ENCODE results near the gene SH3PXD2A. TPM values are rescaled to one million over a fixed set of nuclear protein-coding genes. Genes with fewer than 3 reads are reported as not detected.
"Not testable (repeated sequence)": the region's sequence is repeated elsewhere in the genome, so short reads cannot be mapped to it uniquely, and the experiment has no call there.

The SH3PXD2A gene
- total RNA-seq, 4 donors from 2014 or later: 128 to 154 (median 136) TPM

GRCh38 chr10:103849212-103849877, 6.0 kb downstream of the SH3PXD2A start:
- Histone ChIP-seq H3K27me3 (no peaks in the 10 kb centered on the region), H3K4me1 (peaks cover 0 to 87% (median 59%) of the 10 kb centered on the region in 4 donors), H3K4me3 (peak overlapping the region in 1 of 4 donors; percentile 4), H3K36me3 (no peaks in the 10 kb centered on the region), H3K27ac (peak overlapping the region in 3 of 4 donors; percentile 67 to 97 (median 94)), H3K9me3 (no peaks in the 10 kb centered on the region)
- no peak for DNase-seq (ENCODE audit: low spot score in 2 of 2)
- no peak for TF ChIP-seq EP300 (IDR thresholded peaks at IDR 0.05)
- TF ChIP-seq CTCF (IDR thresholded peaks at IDR 0.05): no peak
- no peak for TF ChIP-seq POLR2A (IDR thresholded peaks at IDR 0.05)
- WGBS, 2 donors: 76% methylated on average over 9 of the region's 10 CpGs

DNA sequence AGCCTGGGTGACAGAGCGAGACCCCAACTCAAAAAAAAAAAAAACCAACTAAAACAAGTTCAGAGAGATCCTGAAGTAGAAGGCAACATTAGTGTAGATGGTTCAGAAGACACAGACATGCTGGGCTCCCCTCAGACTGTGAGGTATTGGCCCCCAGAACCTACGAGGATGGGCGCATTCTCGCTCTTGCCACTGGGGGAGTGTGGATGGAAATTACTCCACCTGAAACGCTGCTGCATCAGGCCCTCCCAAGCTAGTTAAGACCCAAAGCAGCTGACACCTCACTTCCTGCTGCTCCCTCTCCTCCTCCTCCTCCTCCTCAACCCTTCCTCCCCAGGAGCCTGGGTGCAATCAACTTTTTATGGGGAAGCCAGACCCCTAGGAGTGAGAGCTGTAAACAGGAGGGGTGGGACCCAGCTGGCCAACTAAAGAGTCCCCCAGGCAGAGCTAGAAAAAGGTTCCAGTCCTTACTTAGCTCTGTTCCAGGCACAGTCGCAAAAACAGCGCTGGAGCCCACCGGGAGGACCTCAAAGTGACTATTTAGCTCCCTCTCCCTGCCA, 7.4 kb downstream of the SH3PXD2A start:
- Histone ChIP-seq H3K36me3 (no peaks in the 10 kb centered on the region), H3K4me1 (peaks cover 0 to 87% (median 65%) of the 10 kb centered on the region in 4 donors), H3K27ac (peak overlapping the region in 3 of 4 donors; percentile 8 to 97 (median 94)), H3K9me3 (no peaks in the 10 kb centered on the region), H3K4me3 (no peak overlapping the region), H3K27me3 (no peaks in the 10 kb centered on the region)
- TF ChIP-seq POLR2A (IDR thresholded peaks at IDR 0.05) (no peak), EP300 (IDR thresholded peaks at IDR 0.05) (no peak), CTCF (IDR thresholded peaks at IDR 0.05) (no peak)
- 65 to 73% methylated on average over 8 of the region's 8 CpGs for WGBS, 2 donors
- DNase-seq (ENCODE audit: low spot score in 2 of 2): no peak

DNA sequence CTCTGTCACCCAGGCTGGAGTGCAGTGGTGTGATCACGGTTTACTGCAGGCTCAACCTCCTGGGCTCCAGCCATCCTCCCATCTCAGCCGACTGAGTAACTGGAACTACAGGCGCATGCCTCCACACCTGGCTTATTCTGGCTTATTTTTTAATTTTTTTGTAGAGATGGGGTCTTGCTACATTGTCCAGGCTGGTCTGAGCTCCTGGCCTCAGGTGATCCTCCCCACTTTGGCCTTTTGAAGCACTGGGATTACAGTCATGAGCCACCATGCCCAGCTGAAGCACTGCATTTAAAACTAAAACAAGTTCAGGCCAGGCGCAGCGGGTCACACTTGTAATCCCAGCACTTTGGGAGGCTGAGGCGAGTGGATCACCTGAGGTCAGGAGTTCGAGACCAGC, 8.0 kb downstream of the SH3PXD2A start:
- Histone ChIP-seq H3K4me3 (no peak overlapping the region), H3K27ac (peak overlapping the region in 1 of 4 donors; percentile 48), H3K36me3 (no peaks in the 10 kb centered on the region), H3K4me1 (peaks cover 0 to 81% (median 60%) of the 10 kb centered on the region in 4 donors), H3K9me3 (no peaks in the 10 kb centered on the region), H3K27me3 (no peaks in the 10 kb centered on the region)
- TF ChIP-seq POLR2A (IDR thresholded peaks at IDR 0.05): no peak
- TF ChIP-seq CTCF (IDR thresholded peaks at IDR 0.05): no peak
- TF ChIP-seq EP300 (IDR thresholded peaks at IDR 0.05): no peak
- WGBS, 2 donors: 81 to 86% methylated on average over 7 of the region's 7 CpGs
- no peak for DNase-seq (ENCODE audit: low spot score in 2 of 2)

GRCh38 chr10:103845972-103846371, 9.4 kb downstream of the SH3PXD2A start:
- Histone ChIP-seq H3K36me3 (no peaks in the 10 kb centered on the region), H3K9me3 (no peaks in the 10 kb centered on the region), H3K27me3 (no peaks in the 10 kb centered on the region), H3K4me1 (peaks cover 0 to 74% (median 51%) of the 10 kb centered on the region in 4 donors), H3K27ac (peak overlapping the region in 3 of 4 donors; percentile 16 to 65 (median 30)), H3K4me3 (no peak overlapping the region)
- no peak for TF ChIP-seq CTCF (IDR thresholded peaks at IDR 0.05)
- TF ChIP-seq EP300 (IDR thresholded peaks at IDR 0.05): peak; percentile 17 to 27
- no peak for TF ChIP-seq POLR2A (IDR thresholded peaks at IDR 0.05)
- no peak for DNase-seq (ENCODE audit: low spot score in 2 of 2)
- 50 to 57% methylated on average over 5 of the region's 5 CpGs for WGBS, 2 donors

DNA sequence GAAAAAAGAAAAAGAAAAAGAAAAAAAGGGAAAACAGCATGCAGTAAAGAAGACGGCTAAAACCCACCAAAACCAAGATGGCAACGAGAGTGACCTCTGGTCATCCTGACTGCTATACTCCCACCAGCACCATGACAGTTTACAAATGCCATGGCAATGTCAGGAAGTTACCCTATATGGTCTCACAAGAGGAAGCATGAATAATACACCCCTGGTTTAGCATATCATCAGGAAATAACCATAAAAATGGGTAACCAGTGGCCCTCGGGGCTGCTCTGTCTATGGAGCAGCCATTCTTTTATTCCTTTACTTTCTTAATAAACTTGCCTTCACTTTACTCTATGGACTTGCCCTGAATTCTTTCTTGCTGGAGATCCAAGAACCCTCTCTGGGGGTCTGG, 10.0 kb downstream of the SH3PXD2A start:
- not testable (repeated sequence) for H3K9me3 ChIP-seq; DNase-seq (ENCODE audit: low spot score in 2 of 2); H3K27me3 ChIP-seq; H3K4me3 ChIP-seq; H3K36me3 ChIP-seq
- H3K27ac ChIP-seq: peak overlapping the region in 3 of 4 donors; percentile 16 to 65 (median 30)
- H3K4me1 ChIP-seq: peaks cover 0 to 74% (median 46%) of the 10 kb centered on the region in 4 donors
- WGBS, 2 donors: 78 to 82% methylated on average over 3 of the region's 3 CpGs
